Measurements from ENCODE around the gene PTBP2. TPM values are rescaled to one million over a fixed set of nuclear protein-coding genes. Genes with fewer than 3 reads are reported as not detected.

The PTBP2 gene
- total RNA-seq, 2 donors from 2014 or later: 47.7 to 52.0 TPM

DNA sequence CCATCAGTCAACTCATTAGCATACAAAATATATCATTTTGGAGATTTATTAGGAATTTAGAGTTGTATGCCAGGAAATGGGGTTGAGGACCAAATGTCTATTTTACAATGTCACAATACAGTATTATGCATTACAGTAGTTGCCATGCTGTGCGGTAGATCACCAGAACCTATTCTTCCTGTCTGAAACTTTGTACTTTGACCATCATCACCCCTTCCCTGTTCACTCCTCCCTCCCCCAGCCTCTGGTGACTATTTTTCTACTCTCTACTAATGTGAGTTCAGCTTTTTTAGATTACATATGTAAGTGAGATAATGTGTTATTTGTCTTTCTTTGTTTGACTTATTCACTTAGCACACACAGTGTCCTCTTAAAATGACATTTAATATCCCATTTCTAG, 50.8 kb downstream of the PTBP2 start:
- H3K27me3 Mint-ChIP-seq (ENCODE audit: insufficient read depth): no peaks in the 10 kb centered on the region
- Histone ChIP-seq H3K9me3 (ENCODE audit: control insufficient read depth, low read length) (no peaks in the 10 kb centered on the region), H3K4me1 (ENCODE audit: control insufficient read depth, insufficient read depth, low read length) (peaks cover 7% of the 10 kb centered on the region), H3K27ac (ENCODE audit: low read depth, low read length) (no peak overlapping the region), H3K27me3 (ENCODE audit: control insufficient read depth, insufficient read depth, low read length, poor library complexity, severe bottlenecking) (no peaks in the 10 kb centered on the region), H3K4me3 (ENCODE audit: low read length) (no peak overlapping the region), H3K36me3 (ENCODE audit: control insufficient read depth, insufficient read depth, low read length) (peaks cover 84% of the 10 kb centered on the region), H3K9ac (ENCODE audit: extremely low read depth, low read length, poor library complexity, severe bottlenecking) (no peak overlapping the region)
- peaks cover 37% of the 10 kb centered on the region for H3K36me3 Mint-ChIP-seq (ENCODE audit: low read depth)
- no peak overlapping the region for H3K27ac Mint-ChIP-seq
- peaks cover 27% of the 10 kb centered on the region for H3K4me1 Mint-ChIP-seq
- H3K9me3 Mint-ChIP-seq: no peaks in the 10 kb centered on the region
- TF ChIP-seq, protein P1, sequence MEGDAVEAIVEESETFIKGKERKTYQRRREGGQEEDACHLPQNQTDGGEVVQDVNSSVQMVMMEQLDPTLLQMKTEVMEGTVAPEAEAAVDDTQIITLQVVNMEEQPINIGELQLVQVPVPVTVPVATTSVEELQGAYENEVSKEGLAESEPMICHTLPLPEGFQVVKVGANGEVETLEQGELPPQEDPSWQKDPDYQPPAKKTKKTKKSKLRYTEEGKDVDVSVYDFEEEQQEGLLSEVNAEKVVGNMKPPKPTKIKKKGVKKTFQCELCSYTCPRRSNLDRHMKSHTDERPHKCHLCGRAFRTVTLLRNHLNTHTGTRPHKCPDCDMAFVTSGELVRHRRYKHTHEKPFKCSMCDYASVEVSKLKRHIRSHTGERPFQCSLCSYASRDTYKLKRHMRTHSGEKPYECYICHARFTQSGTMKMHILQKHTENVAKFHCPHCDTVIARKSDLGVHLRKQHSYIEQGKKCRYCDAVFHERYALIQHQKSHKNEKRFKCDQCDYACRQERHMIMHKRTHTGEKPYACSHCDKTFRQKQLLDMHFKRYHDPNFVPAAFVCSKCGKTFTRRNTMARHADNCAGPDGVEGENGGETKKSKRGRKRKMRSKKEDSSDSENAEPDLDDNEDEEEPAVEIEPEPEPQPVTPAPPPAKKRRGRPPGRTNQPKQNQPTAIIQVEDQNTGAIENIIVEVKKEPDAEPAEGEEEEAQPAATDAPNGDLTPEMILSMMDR (conservative IDR thresholded peaks at IDR 0.05): no peak
- WGBS, 2 experiments (ENCODE audit: insufficient coverage in 1 of 2, insufficient read length in 1 of 2): 97% methylated on average over 1 of the region's 1 CpG; no CpG with 5 or more reads in 1 of the 2 experiments
- H3K4me3 Mint-ChIP-seq: no peak overlapping the region
- no peak for DNase-seq

DNA sequence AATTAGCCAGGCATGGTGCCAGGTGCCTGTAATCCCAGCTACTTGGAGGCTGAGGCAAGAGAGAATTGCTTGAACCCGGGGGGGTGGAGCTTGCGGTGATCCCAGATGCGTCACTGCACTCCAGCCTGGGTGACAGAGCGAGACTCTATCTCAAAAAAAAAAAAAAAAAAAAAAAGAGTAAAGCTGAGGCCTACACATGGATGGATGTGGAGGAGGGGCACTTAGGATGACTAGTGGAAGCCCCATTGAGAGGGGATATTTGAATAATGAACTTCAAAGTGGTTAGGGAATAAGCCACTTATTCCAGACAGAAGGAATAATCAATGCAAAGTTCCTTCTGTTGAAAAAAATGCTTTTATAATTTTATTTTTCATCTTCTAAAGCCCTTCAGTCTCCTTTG, 51.4 kb downstream of the PTBP2 start:
- H3K27ac Mint-ChIP-seq: no peak overlapping the region
- H3K36me3 Mint-ChIP-seq (ENCODE audit: low read depth): peaks cover 39% of the 10 kb centered on the region
- no peaks in the 10 kb centered on the region for H3K9me3 Mint-ChIP-seq
- peaks cover 22% of the 10 kb centered on the region for H3K4me1 Mint-ChIP-seq
- no peak for DNase-seq
- H3K27me3 Mint-ChIP-seq (ENCODE audit: insufficient read depth): no peaks in the 10 kb centered on the region
- no peak overlapping the region for H3K9ac ChIP-seq (ENCODE audit: extremely low read depth, low read length, poor library complexity, severe bottlenecking)
- WGBS, 2 experiments (ENCODE audit: insufficient coverage in 1 of 2, insufficient read length in 1 of 2): 89% methylated on average over 4 of the region's 4 CpGs; no CpG with 5 or more reads in 1 of the 2 experiments
- no peak overlapping the region for H3K27ac ChIP-seq (ENCODE audit: low read depth, low read length)
- H3K9me3 ChIP-seq (ENCODE audit: control insufficient read depth, low read length): no peaks in the 10 kb centered on the region
- H3K4me3 ChIP-seq (ENCODE audit: low read length): no peak overlapping the region
- H3K36me3 ChIP-seq (ENCODE audit: control insufficient read depth, insufficient read depth, low read length): peaks cover 79% of the 10 kb centered on the region
- H3K4me1 ChIP-seq (ENCODE audit: control insufficient read depth, insufficient read depth, low read length): peaks cover 2% of the 10 kb centered on the region
- no peak overlapping the region for H3K4me3 Mint-ChIP-seq
- TF ChIP-seq, protein P1 (conservative IDR thresholded peaks at IDR 0.05): no peak
- no peaks in the 10 kb centered on the region for H3K27me3 ChIP-seq (ENCODE audit: control insufficient read depth, insufficient read depth, low read length, poor library complexity, severe bottlenecking)

DNA sequence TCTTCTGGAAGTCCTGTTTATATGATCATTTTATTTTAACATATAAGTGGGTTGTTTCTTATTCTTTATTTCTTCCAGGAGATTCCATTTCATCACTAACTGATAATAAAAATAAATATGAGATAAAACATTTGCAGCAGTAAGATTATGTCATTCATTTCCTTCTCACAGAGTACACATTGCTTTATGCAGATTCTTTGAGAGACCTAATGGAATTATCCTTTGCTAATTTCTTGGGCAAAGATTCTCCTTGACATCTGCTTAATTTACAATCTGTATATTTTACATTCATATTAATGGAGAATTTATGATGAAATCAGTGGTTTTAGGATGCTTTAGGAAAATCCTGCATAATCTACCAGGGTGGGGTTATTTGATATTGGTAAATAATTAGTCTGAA, 60.6 kb downstream of the PTBP2 start:
- Histone ChIP-seq H3K27me3 (ENCODE audit: control insufficient read depth, insufficient read depth, low read length, poor library complexity, severe bottlenecking) (no peaks in the 10 kb centered on the region), H3K36me3 (ENCODE audit: control insufficient read depth, insufficient read depth, low read length) (peaks cover 86% of the 10 kb centered on the region), H3K27ac (ENCODE audit: low read depth, low read length) (no peak overlapping the region), H3K4me3 (ENCODE audit: low read length) (no peak overlapping the region), H3K9me3 (ENCODE audit: control insufficient read depth, low read length) (no peaks in the 10 kb centered on the region), H3K9ac (ENCODE audit: extremely low read depth, low read length, poor library complexity, severe bottlenecking) (no peak overlapping the region), H3K4me1 (ENCODE audit: control insufficient read depth, insufficient read depth, low read length) (peaks cover 3% of the 10 kb centered on the region)
- Mint-ChIP-seq H3K4me3 (no peak overlapping the region), H3K4me1 (no peaks in the 10 kb centered on the region), H3K27me3 (ENCODE audit: insufficient read depth) (no peaks in the 10 kb centered on the region), H3K9me3 (no peaks in the 10 kb centered on the region), H3K27ac (no peak overlapping the region), H3K36me3 (ENCODE audit: low read depth) (peaks cover 52% of the 10 kb centered on the region)
- no peak for DNase-seq
- TF ChIP-seq, protein P1 (conservative IDR thresholded peaks at IDR 0.05): no peak

Measured in endodermal cell (in vitro differentiated cells).